HL-60 (cell line): ENCODE results near the gene CAMK2D.

ENCODE experiments used
- DNase-seq, 2 experiments: peaks; one replicate each; pipeline ENCODE4 v3.0.0-alpha.2; 2010 to 2020; ENCODE audit warnings: low read depth in 1 of 2, low spot score in 1 of 2
- H3K27ac ChIP-seq: fragments of 250-450 bp; sonication (Bioruptor Pico); replicated peaks from 2 replicates; pipeline ENCODE4 v1.5.1; 2020; ENCODE audit warnings: mild to moderate bottlenecking, moderate library complexity
- H3K27me3 ChIP-seq: fragments of 250-450 bp; sonication (Bioruptor Pico); 2 replicates; pipeline ENCODE4 v1.5.1; 2021; ENCODE audit warnings: mild to moderate bottlenecking, moderate library complexity; ENCODE audit not compliant: insufficient read depth, poor library complexity, severe bottlenecking
- H3K4me3 ChIP-seq: replicated peaks from 2 replicates; pipeline ENCODE4 v1.5.1; 2011; ENCODE audit warnings: mild to moderate bottlenecking, control low read depth, low read length; ENCODE audit not compliant: insufficient read depth
- GABPA ChIP-seq: IDR thresholded peaks from 2 replicates; pipeline ENCODE4 v1.6.1; 2012; ENCODE audit warnings: low read depth
- POLR2AphosphoS5 ChIP-seq: IDR thresholded peaks from 2 replicates; pipeline ENCODE4 v1.6.1; 2012; ENCODE audit warnings: low read depth
- SPI1 ChIP-seq: IDR thresholded peaks from 2 replicates; pipeline ENCODE4 v1.6.1; 2012; ENCODE audit warnings: low read depth, mild to moderate bottlenecking, borderline replicate concordance
- TF ChIP-seq, protein P1 (sequence below): IDR thresholded peaks from one replicate; pipeline ENCODE4 v1.5.1; 2011; ENCODE audit warnings: low read length, control low read depth, inconsistent platforms; ENCODE audit not compliant: insufficient read depth
- TF ChIP-seq, protein P2 (sequence below): IDR thresholded peaks from 2 replicates; pipeline ENCODE4 v1.6.1; 2012; ENCODE audit warnings: low read depth; ENCODE audit not compliant: insufficient replicate concordance

Gene CAMK2D

DNA sequence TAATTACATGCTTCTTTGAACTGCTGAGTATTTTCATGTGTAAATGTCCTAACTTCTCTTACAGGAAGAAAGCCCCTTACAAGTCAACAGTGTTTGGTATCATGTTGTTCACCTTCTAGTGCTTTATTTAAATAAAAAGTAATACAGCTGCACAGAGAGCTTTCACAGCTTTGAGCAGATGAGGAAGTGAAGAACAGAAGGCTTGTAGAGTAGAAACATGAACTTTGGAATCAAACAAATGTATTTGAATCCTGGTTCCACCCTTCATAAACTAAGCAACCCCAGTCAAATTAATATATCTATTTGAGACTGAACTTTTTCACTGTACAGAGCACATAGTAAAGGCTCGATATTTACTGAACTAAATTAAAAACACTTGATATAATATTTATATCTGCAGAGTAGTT lies 120.5 kb downstream of the CAMK2D start:
- no peak for TF ChIP-seq SPI1
- TF ChIP-seq, protein P1, sequence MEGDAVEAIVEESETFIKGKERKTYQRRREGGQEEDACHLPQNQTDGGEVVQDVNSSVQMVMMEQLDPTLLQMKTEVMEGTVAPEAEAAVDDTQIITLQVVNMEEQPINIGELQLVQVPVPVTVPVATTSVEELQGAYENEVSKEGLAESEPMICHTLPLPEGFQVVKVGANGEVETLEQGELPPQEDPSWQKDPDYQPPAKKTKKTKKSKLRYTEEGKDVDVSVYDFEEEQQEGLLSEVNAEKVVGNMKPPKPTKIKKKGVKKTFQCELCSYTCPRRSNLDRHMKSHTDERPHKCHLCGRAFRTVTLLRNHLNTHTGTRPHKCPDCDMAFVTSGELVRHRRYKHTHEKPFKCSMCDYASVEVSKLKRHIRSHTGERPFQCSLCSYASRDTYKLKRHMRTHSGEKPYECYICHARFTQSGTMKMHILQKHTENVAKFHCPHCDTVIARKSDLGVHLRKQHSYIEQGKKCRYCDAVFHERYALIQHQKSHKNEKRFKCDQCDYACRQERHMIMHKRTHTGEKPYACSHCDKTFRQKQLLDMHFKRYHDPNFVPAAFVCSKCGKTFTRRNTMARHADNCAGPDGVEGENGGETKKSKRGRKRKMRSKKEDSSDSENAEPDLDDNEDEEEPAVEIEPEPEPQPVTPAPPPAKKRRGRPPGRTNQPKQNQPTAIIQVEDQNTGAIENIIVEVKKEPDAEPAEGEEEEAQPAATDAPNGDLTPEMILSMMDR, result no peak
- TF ChIP-seq POLR2AphosphoS5, result no peak
- no peak for TF ChIP-seq GABPA
- TF ChIP-seq, protein P2, sequence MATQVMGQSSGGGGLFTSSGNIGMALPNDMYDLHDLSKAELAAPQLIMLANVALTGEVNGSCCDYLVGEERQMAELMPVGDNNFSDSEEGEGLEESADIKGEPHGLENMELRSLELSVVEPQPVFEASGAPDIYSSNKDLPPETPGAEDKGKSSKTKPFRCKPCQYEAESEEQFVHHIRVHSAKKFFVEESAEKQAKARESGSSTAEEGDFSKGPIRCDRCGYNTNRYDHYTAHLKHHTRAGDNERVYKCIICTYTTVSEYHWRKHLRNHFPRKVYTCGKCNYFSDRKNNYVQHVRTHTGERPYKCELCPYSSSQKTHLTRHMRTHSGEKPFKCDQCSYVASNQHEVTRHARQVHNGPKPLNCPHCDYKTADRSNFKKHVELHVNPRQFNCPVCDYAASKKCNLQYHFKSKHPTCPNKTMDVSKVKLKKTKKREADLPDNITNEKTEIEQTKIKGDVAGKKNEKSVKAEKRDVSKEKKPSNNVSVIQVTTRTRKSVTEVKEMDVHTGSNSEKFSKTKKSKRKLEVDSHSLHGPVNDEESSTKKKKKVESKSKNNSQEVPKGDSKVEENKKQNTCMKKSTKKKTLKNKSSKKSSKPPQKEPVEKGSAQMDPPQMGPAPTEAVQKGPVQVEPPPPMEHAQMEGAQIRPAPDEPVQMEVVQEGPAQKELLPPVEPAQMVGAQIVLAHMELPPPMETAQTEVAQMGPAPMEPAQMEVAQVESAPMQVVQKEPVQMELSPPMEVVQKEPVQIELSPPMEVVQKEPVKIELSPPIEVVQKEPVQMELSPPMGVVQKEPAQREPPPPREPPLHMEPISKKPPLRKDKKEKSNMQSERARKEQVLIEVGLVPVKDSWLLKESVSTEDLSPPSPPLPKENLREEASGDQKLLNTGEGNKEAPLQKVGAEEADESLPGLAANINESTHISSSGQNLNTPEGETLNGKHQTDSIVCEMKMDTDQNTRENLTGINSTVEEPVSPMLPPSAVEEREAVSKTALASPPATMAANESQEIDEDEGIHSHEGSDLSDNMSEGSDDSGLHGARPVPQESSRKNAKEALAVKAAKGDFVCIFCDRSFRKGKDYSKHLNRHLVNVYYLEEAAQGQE, result no peak
- no peak for DNase-seq
- Histone ChIP-seq H3K27me3 (no peaks in the 10 kb centered on the region), H3K27ac (no peak overlapping the region), H3K4me3 (no peak overlapping the region)

DNA sequence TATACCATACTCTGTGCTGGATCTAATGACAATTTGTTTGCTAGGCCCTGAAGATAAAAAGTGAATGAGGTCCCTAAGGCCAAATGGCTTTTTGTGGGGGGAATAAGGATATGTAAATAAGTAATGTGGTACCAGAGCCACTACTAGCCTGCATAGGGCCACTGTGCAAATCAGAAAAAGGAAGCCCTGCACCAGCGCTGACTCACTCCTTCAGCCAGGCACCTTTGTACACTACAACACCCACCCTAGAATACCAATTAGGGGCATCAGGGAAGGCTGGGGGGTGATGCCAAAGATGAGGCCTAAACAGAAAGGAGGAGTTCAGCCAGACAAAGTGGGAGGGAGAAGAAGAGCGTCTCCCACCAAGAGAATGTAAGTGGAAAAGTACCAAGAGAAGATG lies 122.2 kb downstream of the CAMK2D start:
- no peak overlapping the region for H3K4me3 ChIP-seq
- no peak for DNase-seq

DNA sequence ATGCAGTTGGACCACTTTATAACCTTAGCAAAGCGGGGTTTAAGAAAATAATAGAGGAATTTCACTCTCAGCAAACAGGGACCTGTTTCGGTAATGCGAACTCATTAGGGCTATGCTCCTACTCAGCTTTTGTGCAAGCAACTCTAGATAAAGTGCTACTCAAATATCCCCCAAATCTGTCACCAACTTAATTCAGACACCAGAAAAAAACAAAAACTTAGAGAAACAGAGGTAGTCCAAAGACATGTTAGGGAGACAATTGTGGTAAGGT lies 123.0 kb downstream of the CAMK2D start:
- no peak overlapping the region for H3K4me3 ChIP-seq
- no peak for DNase-seq
- TF ChIP-seq, protein P2, result no peak
- TF ChIP-seq, protein P1, result no peak
- TF ChIP-seq POLR2AphosphoS5 (no peak), SPI1 (no peak), GABPA (no peak)
- H3K27me3 ChIP-seq, result no peaks in the 10 kb centered on the region
- no peak overlapping the region for H3K27ac ChIP-seq

More for the DNA sequence above, 122.2 kb downstream of the CAMK2D start:
- Histone ChIP-seq H3K27ac (no peak overlapping the region), H3K27me3 (no peaks in the 10 kb centered on the region)
- no peak for TF ChIP-seq POLR2AphosphoS5

DNA sequence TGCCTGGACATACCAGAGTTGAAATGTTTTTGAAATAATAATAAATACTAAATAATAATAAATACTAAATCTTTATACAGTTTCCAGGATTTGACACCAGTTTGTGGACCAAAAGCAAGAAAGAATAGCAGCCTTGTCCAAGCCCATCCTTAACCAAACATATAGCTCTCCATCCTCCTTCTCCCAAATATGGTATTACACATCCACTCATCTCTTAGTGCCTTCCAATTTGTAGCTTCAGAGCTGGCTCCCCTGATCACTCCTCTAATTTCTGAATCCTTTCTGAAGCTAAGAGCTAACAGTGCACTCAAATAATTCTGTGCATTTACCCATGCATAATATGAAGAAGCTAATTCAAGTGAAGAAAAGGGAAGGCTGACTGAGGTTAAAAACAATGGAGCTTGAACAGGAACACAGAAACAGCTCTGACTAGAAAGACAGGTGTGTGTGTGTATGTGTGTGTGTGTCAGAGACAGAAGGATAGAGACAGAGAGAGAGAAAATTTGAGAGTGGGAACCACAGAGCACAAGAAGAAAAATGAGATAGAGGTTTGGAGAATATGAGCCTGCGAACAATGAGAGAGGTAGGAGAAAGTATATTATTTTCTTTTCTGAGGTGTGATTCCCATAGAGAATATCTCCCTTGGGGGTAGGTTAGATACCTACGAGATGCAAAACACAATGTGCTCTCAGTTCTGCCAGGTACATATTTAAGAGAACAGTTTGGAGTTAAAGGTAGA lies 123.5 kb downstream of the CAMK2D start:
- no peak for DNase-seq
- H3K27ac ChIP-seq, result no peak overlapping the region
- no peaks in the 10 kb centered on the region for H3K27me3 ChIP-seq
- TF ChIP-seq, protein P2, result no peak
- TF ChIP-seq SPI1, result no peak
- H3K4me3 ChIP-seq, result no peak overlapping the region
